Kidney (tissue), 14 donors: ENCODE results near the gene HPSE. TPM values are rescaled to one million over a fixed set of nuclear protein-coding genes. Genes with fewer than 3 reads are reported as not detected.

Source experiments
- DNase-seq, 5 donors: peaks; one replicate each; pipeline ENCODE4 v3.0.0-alpha.2; 2013 to 2020
- FAIRE-seq: peaks from 2 replicates; lab custom pipeline; 2012; peaks lifted over from hg19 to GRCh38; lab: Jason Lieb, UNC
- H3K27ac ChIP-seq, 2 donors: one replicate each; pipeline ENCODE4 v1.7.0; 2013; ENCODE audit warnings: low read depth in 2 of 2, low read length in 2 of 2, inconsistent platforms in 1 of 2
- H3K27me3 ChIP-seq: one replicate; pipeline ENCODE4 v1.7.1; 2013; ENCODE audit warnings: low read length, inconsistent platforms; ENCODE audit not compliant: control insufficient read depth, insufficient read depth
- H3K36me3 ChIP-seq, 3 donors: one replicate each; pipeline versions ENCODE4 v1.7.0 to v1.7.1; 2013; ENCODE audit warnings: low read length in 3 of 3, control low read depth in 1 of 3, inconsistent platforms in 1 of 3; ENCODE audit not compliant: insufficient read depth in 3 of 3, control insufficient read depth in 2 of 3
- H3K4me1 ChIP-seq, 3 donors: one replicate each; pipeline versions ENCODE4 v1.7.0 to v1.7.1; 2013; ENCODE audit warnings: low read length in 3 of 3, inconsistent platforms in 1 of 3, low read depth in 1 of 3; ENCODE audit not compliant: control insufficient read depth in 2 of 3, insufficient read depth in 2 of 3
- H3K4me3 ChIP-seq, 3 donors: one replicate each; pipeline versions ENCODE4 v1.7.0 to v1.8.1; 2013; ENCODE audit warnings: low read length in 3 of 3, control low read depth in 1 of 3, inconsistent platforms in 1 of 3
- H3K9ac ChIP-seq, 3 donors: one replicate each; pipeline versions ENCODE4 v1.7.0 to v1.7.1; 2013; ENCODE audit warnings: low read length in 3 of 3, control low read depth in 1 of 3, inconsistent platforms in 1 of 3
- H3K9me3 ChIP-seq, 3 donors: one replicate each; pipeline versions ENCODE4 v1.7.0 to v1.7.1; 2013; ENCODE audit warnings: low read length in 3 of 3, control low read depth in 1 of 3, inconsistent platforms in 1 of 3; ENCODE audit not compliant: control insufficient read depth in 2 of 3, insufficient read depth in 1 of 3
- CTCF ChIP-seq: IDR thresholded peaks from 3 replicates; pipeline ENCODE4 v1.5.1; 2012; ENCODE audit warnings: mild to moderate bottlenecking, moderate library complexity, borderline replicate concordance; ENCODE audit not compliant: insufficient read depth; ENCODE audit errors: extremely low read depth
- intact Hi-C: fragments of 100-400 bp; cut with DNase I; formaldehyde crosslinking; loops from one replicate; pipeline ENCODE4 v1.11.1; 2022
- polyA plus RNA-seq: library from polyadenylated mRNA; stranded (reverse); fragments of 350-450 nt; fragmentation: Illumina TruSeq; extraction: RNeasy Lipid Tissue Mini Kit (QIAGEN cat#74804); gene quantifications from one replicate; pipeline ENCODE4 v1.2.3, GENCODE V29; 2014; ENCODE audit warnings: low read depth, low replicate concordance; ENCODE audit not compliant: insufficient read depth
- total RNA-seq: library from RNA; stranded (reverse); fragmentation: NEBNext Ultra II Directional; extraction: Animal tissue kit (Norgen Biotek cat#: 25700); gene quantifications from one replicate; pipeline ENCODE4 v1.2.1, GENCODE V29; 2021
- donor health status: control.
- donor health status: control.
- donor health status: control.
- donor health status: control.
- donor health status: control.
- donor health status: DM: yes; HTN: yes; CAD: no.
- donor health status: Normal renal cell carcinoma (clear cell type).

Gene HPSE
- total and polyA plus RNA-seq, 2 donors from 2014 or later: 1.9 to 6.8 TPM

GRCh38 chr4:83331956-83332355 is 2.7 kb downstream of the HPSE start:
- no peak for FAIRE-seq
- no peaks in the 10 kb centered on the region for H3K9me3 ChIP-seq
- H3K27ac ChIP-seq: no peak overlapping the region
- DNase-seq: no peak
- peaks cover 0 to 3% (median 0%) of the 10 kb centered on the region in 3 donors for H3K4me1 ChIP-seq
- no peak for TF ChIP-seq CTCF
- peaks cover 7% of the 10 kb centered on the region for H3K27me3 ChIP-seq
- H3K9ac ChIP-seq: no peak overlapping the region
- intact Hi-C loops: no loop called here
- H3K4me3 ChIP-seq: no peak overlapping the region
- no peaks in the 10 kb centered on the region for H3K36me3 ChIP-seq

- Histone ChIP-seq H3K9me3 (no peaks in the 10 kb centered on the region), H3K9ac (no peak overlapping the region), H3K4me3 (no peak overlapping the region), H3K27ac (no peak overlapping the region), H3K27me3 (peaks cover 4% of the 10 kb centered on the region), H3K4me1 (peaks cover 0 to 3% (median 0%) of the 10 kb centered on the region in 3 donors), H3K36me3 (no peaks in the 10 kb centered on the region)
- intact Hi-C loops: no loop called here
- TF ChIP-seq CTCF: no peak
- FAIRE-seq: no peak
- no peak for DNase-seq
Observed at GRCh38 chr4:83329521-83330110, 5.0 kb downstream of the HPSE start.

- Histone ChIP-seq H3K9ac (no peak overlapping the region), H3K27ac (no peak overlapping the region), H3K36me3 (no peaks in the 10 kb centered on the region), H3K9me3 (no peaks in the 10 kb centered on the region), H3K4me3 (no peak overlapping the region), H3K4me1 (no peaks in the 10 kb centered on the region), H3K27me3 (no peaks in the 10 kb centered on the region)
- TF ChIP-seq CTCF: no peak
- no peak for DNase-seq
- intact Hi-C loops: no loop called here
- FAIRE-seq: no peak
Observed at GRCh38 chr4:83328521-83329187, 6.0 kb downstream of the HPSE start.
